Prostate gland (tissue), 2 donors: Measurements from ENCODE around the gene DAZAP1.

ENCODE experiments used
- CTCF ChIP-seq, 4 experiments: fragments of 200-600 bp in 2 of 4; fragments of 450-650 bp in 2 of 4; sonication (generic) in 2 of 4; IDR thresholded peaks; 1 replicate in 3 of 4; 2 replicates in 1 of 4; pipeline ENCODE4 v1.5.1; 2016 to 2019; ENCODE audit warnings: antibody characterized with exemption in 4 of 4, mild to moderate bottlenecking in 2 of 4, moderate library complexity in 2 of 4
- POLR2AphosphoS5 ChIP-seq: sonication (generic); formaldehyde crosslinking; IDR thresholded peaks from one replicate; pipeline ENCODE4 v1.6.1; 2017; ENCODE audit warnings: antibody characterized with exemption

GRCh38 chr19:1457892-1458291, 50.5 kb downstream of the DAZAP1 start:
- TF ChIP-seq CTCF (IDR thresholded peaks at IDR 0.05), result no peak
- no peak for TF ChIP-seq POLR2AphosphoS5
